Measurements from ENCODE around the gene NKX2-8. TPM values are rescaled to one million over a fixed set of nuclear protein-coding genes. Genes with fewer than 3 reads are reported as not detected.

NKX2-8 gene
- total RNA-seq, 1 donor from 2014 or later = not detected

DNA sequence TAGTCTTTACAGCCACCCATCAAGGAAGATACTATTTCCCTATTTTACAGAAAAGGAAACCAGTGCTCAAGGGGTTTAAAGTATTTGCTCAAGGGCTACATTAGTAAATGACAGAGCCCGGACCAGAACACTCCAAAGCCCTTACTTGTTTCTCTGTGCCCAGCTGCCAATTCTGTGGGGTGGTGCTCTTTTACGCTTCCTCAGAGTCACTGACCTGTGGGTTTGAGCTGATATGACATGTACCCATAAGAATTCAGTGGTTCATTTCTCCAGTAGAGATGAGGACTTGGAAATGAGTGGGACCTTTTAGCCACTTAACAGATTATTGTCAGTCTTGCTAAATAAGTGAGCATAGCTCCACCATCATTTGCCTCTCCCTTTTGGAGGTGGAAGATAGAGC lies 37.4 kb upstream of the NKX2-8 start:
- TF ChIP-seq, protein P1, sequence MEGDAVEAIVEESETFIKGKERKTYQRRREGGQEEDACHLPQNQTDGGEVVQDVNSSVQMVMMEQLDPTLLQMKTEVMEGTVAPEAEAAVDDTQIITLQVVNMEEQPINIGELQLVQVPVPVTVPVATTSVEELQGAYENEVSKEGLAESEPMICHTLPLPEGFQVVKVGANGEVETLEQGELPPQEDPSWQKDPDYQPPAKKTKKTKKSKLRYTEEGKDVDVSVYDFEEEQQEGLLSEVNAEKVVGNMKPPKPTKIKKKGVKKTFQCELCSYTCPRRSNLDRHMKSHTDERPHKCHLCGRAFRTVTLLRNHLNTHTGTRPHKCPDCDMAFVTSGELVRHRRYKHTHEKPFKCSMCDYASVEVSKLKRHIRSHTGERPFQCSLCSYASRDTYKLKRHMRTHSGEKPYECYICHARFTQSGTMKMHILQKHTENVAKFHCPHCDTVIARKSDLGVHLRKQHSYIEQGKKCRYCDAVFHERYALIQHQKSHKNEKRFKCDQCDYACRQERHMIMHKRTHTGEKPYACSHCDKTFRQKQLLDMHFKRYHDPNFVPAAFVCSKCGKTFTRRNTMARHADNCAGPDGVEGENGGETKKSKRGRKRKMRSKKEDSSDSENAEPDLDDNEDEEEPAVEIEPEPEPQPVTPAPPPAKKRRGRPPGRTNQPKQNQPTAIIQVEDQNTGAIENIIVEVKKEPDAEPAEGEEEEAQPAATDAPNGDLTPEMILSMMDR (IDR thresholded peaks at IDR 0.05) = no peak
- H3K4me3 ChIP-seq = no peak overlapping the region
- no peak for DNase-seq (ENCODE audit: low spot score in 2 of 2)

DNA sequence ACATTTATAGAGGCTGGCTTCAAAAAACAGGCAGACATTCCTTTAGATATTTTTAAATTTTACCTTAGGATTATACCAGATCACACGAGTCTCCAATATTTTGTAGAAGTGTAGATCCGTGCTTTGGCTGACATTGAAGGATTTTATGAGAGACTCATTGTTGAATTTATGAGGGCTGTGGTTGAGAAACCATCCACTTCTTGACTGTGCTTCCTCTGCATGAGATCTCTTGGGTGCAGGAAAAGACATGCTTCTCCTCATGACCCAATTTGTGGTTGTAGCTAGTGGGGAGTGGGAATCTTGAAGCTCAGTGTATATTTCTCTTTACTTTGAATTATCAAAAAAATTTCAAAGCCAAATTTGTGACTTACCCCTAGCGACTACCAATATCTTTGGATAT lies 36.7 kb upstream of the NKX2-8 start:
- TF ChIP-seq, protein P1 (IDR thresholded peaks at IDR 0.05) = no peak
- no peaks in the 10 kb centered on the region for H3K4me1 ChIP-seq
- intact Hi-C loops (cut with DNase I) = no loop called here
- H3K36me3 ChIP-seq = no peaks in the 10 kb centered on the region
- no peaks in the 10 kb centered on the region for H3K27me3 ChIP-seq
- no peak overlapping the region for H3K27ac ChIP-seq
- no peak for DNase-seq (ENCODE audit: low spot score in 2 of 2)
- no peak overlapping the region for H3K4me3 ChIP-seq
- no peaks in the 10 kb centered on the region for H3K9me3 ChIP-seq

More for the DNA sequence above, 37.4 kb upstream of the NKX2-8 start:
- no peaks in the 10 kb centered on the region for H3K36me3 ChIP-seq
- H3K27me3 ChIP-seq = no peaks in the 10 kb centered on the region
- no peak overlapping the region for H3K27ac ChIP-seq
- H3K4me1 ChIP-seq = no peaks in the 10 kb centered on the region
- H3K9me3 ChIP-seq = no peaks in the 10 kb centered on the region
- intact Hi-C loops (cut with DNase I) = no loop called here

DNA sequence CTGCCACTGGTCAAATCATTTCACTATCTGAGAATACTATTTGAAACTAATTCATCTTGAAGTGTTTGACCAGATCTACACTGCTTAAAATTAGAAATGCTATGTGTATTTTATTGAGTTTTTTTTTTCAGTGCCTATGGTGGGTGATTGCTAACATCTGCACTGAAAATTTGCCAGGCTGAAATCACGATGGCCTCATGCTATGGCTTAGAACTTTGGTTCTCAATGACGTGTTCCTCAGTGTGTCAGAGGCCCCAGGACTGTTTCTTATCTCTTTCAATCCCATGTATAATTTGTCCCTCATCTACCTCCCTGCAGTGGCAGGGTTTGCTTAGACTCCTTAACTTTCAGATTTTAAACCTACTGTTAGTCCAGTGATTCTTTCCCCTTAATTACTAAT lies 36.2 kb upstream of the NKX2-8 start:
- TF ChIP-seq, protein P1 (IDR thresholded peaks at IDR 0.05) = no peak
- H3K4me1 ChIP-seq = no peaks in the 10 kb centered on the region

DNA sequence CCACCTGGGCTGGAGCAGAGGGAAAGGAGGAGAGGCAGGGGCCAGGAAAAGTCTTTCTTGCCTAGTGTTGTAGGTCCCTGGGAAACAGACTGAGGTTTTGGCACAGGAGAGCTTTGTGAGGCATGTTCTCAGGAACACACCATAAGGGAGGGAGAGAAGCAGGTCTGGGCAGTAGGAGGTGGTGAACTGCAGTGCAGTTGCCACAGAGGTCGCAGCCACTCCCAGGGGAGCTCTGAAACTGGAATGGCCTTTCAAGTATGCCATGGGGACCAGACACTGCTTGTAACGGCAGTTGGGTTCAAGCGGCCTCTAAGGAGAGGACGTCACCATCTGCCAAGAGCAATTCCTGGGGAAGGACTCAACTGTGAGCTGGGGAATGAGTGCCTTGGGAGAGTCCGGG lies 35.4 kb upstream of the NKX2-8 start:
- H3K27me3 ChIP-seq = no peaks in the 10 kb centered on the region
- intact Hi-C loops (cut with DNase I) = no loop called here
- no peaks in the 10 kb centered on the region for H3K36me3 ChIP-seq
- H3K9me3 ChIP-seq = no peaks in the 10 kb centered on the region
- TF ChIP-seq, protein P1 (IDR thresholded peaks at IDR 0.05) = no peak
- no peak for DNase-seq (ENCODE audit: low spot score in 2 of 2)
- H3K4me3 ChIP-seq = no peak overlapping the region
- H3K4me1 ChIP-seq = no peaks in the 10 kb centered on the region
- H3K27ac ChIP-seq = no peak overlapping the region

More for the DNA sequence above, 36.2 kb upstream of the NKX2-8 start:
- Histone ChIP-seq H3K27me3 (no peaks in the 10 kb centered on the region), H3K27ac (no peak overlapping the region), H3K4me3 (no peak overlapping the region), H3K9me3 (no peaks in the 10 kb centered on the region), H3K36me3 (no peaks in the 10 kb centered on the region)
- DNase-seq (ENCODE audit: low spot score in 2 of 2) = no peak
- intact Hi-C loops (cut with DNase I) = no loop called here

DNA sequence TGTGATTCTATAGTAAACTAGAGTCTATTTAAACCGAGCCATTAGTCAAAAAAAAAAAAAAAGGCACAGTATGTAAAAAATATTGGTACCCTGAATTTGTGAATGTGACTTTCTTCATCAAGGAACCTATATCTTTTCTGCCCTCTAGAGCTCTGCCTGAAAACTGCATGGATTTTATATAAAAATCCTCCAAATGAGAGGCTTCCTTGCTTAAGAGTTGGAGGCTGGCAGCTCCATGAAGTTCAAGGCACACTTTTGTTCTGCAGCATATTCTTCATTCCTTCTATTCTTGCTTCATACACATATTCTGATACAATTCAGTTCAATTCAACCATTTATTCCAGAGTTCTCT lies 23.1 kb upstream of the NKX2-8 start:
- DNase-seq (ENCODE audit: low spot score in 2 of 2) = no peak
- TF ChIP-seq, protein P1 (IDR thresholded peaks at IDR 0.05) = no peak
- intact Hi-C loops (cut with DNase I) = loop anchor here (1.0 kb wide), 1 partner anchor 51 kb away; no protein-coding TSS in a partner anchor
- no peaks in the 10 kb centered on the region for H3K9me3 ChIP-seq
- H3K27me3 ChIP-seq = no peaks in the 10 kb centered on the region
- no peak overlapping the region for H3K4me3 ChIP-seq
- H3K27ac ChIP-seq = no peak overlapping the region
- H3K4me1 ChIP-seq = no peaks in the 10 kb centered on the region
- no peaks in the 10 kb centered on the region for H3K36me3 ChIP-seq
